EH (cell line): ENCODE results near the gene ZBED4.

Source experiments
- DNase-seq: peaks from one replicate; pipeline ENCODE4 v3.0.0-alpha.2; 2015; ENCODE audit warnings: low read depth

ZBED4 gene

DNA sequence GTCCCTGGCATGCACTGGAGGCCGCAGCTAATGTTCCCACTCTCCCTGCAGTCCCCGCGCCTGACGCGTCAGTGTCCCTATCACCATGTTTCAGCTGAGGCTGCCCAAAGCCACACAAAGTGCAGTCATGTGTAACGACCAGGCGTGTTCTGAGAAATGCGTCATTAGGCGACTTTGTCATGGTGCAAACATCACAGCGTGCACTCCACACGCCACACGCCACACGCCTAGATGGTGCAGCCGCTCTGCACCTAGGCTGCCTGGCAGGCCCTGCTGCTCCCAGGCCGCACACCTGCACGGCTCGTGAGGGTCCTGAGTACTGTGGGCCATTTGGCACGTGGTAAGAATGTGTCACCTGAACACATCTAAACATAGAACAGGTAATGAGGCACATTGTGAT, 67.2 kb downstream of the ZBED4 start:
- no peak for DNase-seq

DNA sequence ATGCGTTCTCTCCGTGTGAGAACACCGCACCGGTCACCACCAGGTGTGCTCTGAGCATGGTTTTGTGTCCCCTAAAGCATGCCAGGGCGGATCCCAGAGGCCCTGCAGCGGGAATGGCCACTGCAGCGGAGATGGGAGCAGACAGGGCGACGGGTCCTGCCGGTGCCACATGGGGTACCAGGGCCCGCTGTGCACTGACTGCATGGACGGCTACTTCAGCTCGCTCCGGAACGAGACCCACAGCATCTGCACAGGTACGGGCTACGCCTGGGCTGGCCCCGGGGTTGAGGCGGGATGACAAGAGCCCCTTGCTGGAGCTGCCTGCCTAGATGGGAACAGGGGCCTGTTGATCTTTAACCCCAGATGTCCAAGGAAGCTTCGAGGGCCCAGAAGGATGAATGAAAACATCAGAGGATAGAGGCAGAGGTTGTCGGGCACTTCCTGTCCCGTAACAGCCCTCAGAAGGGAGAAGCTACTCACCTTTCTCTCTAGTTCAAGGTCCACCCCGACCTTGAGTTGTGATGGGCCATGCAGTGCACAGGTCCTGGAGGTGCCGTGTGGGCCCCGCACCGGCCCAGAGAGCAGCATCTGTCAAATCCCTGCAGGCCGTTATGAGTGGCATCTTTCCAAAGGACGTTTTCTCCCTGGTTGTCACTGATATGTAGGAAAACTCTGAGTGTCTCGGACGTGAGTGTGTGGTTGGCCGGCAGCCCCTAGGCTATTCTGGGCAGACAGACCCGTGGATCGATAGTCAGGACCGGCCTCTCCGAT, 68.0 kb downstream of the ZBED4 start:
- no peak for DNase-seq

DNA sequence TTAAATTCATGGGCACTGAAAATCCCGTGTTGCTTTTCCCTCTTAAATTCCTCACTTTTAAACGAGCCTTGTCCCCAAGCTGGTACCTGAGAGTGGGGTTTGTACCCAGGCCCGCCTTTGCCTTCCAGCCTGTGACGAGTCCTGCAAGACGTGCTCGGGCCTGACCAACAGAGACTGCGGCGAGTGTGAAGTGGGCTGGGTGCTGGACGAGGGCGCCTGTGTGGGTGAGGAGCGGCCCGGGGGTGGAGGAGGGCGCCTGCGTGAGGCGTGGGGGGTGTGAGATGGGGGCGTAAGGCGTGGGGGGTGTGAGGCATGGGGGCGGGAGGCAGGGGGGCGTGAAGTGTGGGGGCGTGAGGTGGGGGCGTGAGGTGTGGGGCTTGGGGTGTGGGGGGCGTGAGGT, 68.8 kb downstream of the ZBED4 start:
- no peak for DNase-seq

DNA sequence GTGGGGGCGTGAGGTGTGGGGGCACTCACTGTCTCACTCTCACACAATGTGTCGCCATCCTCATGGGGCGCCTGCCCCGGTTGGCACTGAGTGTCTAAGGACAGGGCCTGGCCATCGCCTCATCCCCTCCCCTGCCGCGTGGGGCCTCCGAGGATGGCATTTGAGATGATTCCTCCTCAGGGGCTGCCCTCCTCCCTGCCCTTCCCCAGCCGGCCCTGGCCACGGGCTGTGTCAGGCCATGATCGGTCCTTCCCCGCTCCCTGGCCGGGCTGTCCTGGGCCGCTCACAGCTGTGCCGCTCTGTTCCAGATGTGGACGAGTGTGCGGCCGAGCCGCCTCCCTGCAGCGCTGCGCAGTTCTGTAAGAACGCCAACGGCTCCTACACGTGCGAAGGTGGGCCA, 69.3 kb downstream of the ZBED4 start:
- DNase-seq: no peak

DNA sequence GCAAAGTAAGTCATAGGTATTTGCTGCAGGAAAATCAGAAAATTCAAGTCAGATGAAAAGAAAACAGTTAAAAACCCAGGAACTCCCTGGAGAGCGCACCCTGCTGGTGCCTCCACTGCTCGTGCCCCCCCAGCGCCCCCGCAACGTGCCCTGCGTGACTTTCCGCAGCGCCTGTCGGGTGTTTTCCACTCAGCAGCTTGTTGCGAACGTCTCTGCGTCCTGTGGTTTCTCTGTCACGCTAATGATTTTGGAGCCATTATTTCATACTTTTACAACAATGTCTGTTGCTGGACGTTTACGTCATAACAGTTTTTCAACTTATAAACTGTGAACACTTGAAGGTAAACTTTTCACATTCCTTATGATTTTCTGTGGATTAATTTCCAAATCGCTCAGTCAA, 69.8 kb downstream of the ZBED4 start:
- peak; percentile 28 for DNase-seq

DNA sequence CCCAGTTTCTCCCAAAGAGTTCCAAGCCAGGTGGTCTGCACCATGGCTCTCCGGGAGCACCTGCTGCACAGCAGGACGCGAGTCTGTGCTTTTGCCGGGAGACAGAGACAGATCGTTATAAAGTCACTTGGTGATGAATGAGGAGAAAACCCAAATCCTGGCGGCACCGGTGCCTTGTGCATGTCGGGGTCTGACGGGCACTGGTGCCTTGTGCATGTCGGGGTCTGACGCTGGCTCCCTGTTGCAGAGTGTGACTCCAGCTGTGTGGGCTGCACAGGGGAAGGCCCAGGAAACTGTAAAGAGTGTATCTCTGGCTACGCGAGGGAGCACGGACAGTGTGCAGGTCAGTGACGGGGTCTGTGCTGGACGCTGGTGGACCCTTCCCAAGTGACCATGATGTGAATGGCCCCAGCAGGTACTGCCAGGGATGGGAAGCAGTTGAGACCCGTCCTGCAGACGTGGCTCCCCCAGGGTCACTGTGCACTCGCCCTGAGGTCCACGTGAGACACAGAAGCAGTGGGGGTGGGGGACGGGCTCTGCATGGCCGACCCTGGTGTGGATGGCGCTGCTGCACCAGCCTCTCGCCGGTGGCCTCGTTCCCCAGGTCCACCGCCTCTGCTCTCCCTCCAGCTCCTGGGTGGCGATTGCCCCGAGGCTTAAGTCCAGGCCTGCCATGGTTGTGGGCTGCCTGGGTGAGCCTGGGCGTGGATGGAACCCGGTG, 70.6 kb downstream of the ZBED4 start:
- DNase-seq: no peak

DNA sequence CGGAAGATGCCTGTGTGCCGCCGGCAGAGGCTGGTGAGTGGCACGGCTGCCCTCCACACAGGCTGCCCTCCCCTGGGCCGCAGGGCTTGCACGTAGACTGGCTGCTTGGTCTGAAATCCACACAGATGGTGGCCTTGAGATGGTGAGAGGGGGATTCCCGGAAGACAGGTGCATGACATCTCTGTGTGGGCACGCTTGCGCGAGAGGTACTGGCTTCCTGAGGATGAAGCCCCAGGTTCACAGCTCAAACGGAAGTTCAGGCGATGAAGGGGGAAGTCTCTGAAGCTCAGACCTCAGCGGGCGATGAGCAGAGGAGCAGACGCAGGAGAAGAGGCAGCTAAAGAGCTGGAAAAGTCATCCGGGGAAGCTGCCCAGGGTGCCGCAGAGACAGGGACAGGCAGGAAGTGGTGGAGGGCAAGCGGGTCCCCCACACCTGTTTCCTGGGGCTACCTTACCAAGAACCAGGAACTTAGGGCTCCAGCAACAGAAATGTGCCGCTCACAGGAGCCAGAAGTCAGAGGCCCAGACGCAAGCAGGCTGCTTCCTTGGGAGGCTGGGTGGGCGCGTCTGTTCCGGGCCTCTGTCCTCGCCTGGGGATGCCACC, 72.0 kb downstream of the ZBED4 start:
- DNase-seq: no peak

DNA sequence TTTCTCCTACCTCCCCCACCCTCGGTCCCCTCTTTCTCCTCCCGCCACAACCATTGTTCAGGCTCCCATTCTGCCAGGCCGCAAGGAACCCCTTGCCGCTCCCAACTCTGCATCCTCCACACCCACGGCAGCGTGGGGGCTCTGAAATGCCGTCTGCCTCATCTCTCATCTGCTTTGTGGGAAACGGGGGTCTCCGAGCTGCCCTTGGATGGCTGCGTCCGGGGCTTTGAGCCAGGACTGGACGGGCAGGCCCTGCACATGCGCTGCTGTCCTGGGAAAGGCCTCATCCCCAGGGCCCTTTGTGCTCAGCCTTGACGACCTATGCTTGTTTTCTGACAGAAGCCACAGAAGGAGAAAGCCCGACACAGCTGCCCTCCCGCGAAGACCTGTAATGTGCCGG, 73.3 kb downstream of the ZBED4 start:
- no peak for DNase-seq

DNA sequence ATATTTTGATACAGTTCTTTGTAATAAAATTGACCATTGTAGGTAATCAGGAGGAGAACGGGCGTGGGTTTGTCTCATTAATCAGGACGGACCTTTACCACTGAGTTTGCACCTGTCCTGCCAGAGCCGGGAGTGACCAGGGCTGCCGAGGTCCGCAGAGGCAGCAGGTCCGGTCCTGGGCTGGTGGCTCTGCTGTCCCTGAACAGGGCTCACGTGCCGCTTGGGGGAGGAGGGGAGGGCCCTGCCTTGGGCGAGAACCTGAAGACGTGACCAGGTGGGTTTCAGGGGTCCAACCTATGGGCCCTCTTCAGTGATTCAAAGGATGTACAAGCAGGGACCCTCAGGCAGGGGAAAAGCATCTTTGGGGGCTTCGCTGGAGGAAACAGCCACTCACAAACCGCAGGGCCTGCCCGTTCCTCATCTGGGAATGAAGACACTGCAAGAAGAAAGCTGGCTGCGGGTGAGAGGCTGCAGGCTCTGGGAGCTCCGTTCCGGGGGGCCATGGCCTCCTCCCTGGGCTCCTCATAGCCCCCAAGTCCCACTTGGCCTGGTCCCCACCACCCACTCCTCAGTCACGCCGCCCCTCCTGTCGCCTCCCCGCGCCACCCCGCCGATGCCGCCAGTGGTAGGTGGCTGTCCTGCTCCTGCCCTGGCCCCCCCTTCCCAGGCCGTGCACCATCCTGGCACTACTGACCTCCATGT, 74.0 kb downstream of the ZBED4 start:
- no peak for DNase-seq

DNA sequence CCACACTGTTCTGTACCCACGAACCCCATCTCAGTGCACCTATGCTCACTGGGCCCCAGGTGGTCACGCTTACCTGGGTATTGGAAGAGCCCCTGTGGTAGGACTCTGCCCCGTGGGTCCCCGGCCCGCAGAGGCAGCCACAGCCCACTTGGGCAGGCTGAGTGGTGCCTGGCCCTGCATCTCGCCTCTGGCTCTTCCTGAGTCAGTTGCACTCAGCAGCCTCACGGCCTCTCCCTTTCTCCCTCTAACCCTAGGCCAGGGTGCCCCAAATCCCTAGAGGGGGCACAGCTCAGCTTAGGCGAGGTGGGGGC, 74.5 kb downstream of the ZBED4 start:
- DNase-seq: no peak

DNA sequence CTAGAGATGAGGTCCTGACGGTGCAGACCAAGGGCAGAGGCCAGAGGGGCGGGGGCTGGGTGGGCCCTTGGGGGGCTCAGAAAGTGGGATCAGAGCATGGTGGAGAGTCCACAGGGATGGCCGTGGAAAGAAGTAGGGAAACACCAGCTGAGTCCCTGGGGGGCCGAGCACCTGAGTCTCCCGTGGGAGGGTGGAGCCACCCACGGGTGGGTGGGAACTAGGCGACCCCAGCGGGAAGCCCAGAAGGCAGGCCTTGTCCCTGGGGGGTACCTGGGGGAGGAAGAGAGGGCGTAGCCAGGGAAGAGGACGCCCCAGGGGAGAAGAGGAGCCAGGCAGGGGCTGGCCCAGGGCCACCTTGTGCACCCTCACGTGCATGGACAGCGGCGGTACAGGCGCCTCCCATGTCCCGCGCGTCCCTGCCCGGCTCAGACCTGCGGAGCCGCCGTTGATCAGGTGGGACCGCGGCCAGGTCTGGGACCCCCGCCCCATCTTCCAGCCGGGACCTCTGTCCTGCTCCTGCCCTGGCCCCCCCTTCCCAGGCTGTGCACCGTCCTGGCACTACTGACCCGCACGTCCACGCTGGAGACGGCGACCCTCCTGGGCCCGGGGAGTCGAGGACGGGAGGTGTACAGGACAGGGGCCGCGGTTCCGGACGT, 75.0 kb downstream of the ZBED4 start:
- DNase-seq: no peak

DNA sequence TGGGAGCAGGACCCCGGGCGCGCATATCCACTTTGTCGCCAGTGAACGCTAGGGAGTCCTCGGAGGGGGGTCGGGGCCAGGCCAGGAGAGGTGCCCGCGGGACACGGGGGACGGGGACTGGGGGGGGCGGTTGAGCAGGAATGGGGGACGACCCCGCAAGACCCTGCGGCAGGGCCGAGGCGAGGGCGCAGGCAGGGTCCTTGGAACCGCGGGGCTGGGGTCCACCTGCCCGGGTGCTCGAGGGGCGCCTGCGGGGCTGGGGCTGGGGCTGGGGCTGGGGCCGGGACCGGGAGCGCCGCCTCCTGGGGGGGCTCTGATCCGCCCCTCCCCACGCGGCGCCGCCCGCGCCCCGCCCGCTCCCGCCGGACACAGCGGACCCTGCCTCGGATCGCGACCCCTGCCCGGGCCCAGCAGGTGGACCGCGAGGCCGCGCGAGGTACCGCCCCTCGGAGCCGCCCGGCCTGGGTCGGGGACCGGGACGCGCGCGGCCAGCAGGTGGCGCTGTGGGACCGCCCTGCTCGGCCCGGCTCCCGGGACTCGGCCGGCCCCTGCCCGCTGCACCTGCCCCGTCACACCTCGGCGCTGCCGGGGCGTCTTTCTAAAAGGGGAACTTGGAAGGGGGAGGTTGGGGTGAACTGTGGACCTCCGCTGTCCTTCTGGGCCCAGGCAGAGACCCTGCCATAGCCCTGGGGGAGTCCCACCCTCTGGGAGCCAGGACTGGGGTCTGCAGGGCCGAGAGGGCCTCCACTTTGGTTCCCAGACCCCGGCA, 75.8 kb downstream of the ZBED4 start:
- DNase-seq: peak; percentile 41

DNA sequence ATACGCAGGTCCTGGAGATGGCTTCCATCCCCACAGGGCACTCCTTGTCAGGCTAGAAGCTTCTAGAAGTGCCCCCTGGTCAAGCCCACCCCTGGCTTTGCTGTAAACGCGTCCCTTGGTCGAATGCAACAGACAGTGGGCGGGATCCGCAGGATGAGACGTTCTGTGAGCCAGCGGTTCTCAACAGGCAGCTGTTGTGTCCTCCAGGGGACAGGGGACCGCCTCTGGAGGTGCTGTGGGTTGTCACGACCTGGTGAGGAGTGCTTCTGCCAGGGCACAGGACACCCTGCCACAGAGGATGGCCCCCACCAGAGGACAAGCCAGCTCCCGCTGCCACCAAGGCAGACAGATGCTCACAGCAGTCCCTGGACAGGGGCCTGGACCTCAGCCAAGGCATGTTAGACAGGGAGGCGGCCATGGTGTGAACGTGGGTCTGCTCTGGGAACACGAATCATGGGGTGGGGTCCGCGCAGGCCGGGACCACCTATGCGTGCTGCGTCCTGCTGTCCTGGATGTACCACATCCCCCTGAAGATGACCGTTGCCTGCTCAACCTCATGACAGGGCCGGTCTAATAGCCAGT, 76.4 kb downstream of the ZBED4 start:
- no peak for DNase-seq

DNA sequence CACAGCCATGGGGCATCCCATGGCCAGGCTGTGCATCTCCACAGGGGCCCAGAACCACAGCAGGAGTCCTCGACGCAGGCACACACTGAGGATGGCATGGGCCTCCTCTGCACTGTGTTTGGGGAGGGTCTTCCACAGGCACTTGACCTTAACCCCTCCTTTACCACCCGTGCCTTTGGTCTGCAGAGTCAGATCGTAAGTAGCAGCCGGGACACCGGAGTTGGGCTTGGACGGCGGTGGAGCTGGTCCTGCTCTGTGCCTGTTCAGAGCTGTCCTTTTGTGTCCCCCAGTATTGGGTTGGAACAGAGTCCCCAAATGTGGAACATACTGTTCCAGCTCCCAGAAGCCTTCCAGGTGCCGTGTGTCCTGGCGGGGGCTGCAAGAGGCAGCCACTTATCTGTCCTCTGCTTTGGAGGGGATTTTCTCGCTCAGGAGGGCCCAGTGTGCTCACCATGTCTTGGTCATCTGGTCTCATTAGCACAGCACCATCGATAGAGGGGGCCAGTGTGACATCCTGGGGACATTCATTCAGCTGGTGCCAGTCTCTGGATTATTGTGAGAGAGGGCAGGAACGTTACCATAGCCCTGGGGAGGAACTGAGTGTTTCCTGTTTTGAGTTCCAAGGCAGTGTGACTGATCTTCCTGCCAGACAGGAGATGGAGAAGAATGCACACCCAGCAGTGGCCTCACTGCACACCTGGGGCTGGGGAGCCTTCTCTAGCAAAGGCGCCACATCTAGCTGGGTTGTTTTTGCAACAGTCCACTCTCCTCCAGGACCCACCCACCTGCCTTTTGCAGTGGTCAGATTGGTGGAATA, 77.2 kb downstream of the ZBED4 start:
- DNase-seq: peak; percentile 85

DNA sequence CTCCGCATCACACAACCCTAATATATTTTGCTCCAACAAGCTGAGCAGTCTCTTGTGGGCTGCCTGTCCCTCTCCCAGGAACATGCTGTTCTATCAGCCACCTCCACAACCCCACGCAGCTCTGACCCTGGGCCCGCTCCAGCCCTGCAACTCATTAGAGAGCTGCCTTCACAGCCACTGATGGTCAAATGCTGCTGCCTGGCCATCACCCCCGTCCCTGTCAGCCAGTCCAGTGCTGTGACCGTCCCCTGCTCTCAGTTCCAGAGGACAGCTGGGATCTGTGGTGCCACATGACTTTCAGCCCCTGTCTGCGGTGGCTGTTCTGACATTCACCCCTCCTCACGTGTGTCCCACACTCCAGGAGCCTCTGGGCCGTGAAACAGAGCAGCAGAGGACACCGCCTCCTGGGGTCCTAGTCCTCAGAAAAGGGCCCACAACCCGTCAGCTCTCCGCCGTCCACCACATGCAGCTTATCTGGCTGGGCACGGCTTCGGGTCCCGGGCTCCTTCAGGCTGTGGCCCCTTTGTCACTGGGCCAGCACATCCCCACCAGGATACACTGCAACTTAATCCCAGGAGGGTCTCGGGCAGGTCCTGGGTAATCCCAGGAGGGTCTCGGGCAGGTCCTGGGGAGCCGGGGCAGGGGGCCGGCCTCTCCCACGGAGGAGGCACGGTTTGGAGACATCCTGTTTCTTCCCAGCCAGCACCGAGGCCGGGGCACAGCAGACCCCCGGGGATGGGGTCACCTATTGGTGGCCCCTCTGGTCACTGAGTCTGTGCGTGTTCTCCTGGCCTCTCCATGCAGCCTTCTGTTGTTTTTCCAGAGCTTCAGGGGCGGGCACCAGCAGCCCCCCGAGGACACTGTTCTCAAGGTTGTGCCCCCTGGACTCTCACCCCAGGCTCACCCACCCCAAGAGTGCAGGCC, 79.9 kb downstream of the ZBED4 start:
- DNase-seq: no peak

DNA sequence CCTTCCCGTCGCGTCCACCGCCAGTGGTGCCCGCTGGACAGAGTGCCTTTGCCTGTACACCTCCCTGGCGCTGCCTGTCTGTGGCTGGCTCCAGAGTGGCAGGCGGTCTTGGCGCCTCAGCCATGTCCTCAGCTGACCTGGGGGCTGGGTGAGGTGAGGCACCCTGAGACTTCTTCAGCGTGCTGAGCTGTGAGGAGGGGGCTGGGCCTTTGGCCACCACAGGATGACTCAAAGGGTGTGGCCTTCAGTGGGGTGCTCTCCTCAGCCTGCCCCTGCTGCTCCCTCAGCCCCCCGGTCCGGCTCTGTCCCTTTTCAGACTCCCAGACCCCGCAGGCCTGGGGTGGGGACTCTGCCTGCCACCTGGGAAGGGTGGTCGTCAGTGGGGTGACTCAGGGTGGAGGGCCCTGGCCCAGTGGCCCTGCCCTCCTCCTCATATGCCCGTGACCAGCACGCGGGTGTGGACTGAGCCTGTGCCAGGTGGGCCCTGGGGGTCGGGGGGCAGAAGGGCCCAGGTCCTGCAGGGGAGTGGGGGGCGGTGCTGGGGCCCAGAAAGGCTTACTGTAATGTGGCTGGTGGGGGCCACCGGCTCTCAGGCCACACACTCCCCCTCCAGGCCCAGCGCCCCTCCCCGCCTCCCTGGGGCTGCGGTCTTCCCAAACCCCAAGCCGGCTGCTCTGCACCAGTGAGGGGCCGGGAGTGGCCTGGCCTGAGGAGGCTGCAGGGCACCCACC, 80.7 kb downstream of the ZBED4 start:
- DNase-seq: peak; percentile 55

DNA sequence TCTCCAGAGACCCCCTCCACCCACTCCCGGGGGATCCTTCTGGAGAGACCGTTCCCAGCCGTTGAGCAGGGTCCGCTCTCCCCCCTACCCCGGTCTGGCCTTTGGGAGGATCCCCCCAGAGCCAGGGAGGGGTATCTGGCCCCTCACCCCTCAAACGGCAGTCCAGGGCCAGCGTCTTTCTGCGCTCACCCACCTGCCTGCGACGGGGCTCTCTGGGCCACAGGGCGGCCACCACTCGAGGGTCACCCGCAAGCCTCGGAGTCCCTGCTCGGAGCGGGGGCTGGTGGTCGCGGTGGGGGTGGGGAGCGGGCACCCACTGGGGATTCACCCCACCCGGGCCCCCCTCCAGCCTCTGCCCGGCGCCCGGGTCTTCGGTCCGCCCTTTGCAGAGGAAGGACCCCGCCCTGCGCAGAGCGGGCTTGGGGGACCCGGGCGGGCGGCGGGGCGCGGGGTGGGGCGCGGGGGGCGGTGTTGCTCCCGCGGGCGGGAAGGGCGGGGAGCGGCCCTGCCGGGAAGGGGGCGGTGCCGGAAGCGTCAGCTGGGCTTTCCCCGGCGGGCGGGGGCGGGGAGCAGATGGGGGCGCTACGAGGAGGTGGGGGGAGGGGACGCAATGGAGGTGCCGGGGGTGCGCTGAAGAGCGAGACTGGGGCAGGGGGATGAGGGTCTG, 81.4 kb downstream of the ZBED4 start:
- peak; percentile 67 for DNase-seq

DNA sequence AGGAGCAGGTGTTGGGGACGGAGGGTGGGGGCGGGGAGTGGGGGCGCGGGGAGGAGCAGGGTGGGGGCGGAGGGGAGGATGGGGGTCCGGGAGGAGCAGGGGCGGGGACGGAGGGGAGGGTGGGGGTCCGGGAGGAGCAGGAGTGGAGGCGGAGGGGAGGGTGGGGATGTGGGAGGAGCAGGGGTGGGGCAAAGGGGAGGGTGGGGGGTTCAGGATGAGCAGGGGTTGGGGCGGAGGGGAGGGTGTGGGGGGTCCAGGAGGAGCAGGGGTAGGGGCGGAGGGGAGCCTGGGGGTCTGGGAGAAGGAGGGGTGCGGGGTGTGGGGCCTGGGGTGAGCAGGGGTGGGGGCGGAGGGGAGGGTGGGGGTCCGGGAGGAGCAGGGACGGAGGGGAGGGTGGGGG, 81.9 kb downstream of the ZBED4 start:
- peak; percentile 33 for DNase-seq
